Measurements from ENCODE around the gene KDM4B.

DNA sequence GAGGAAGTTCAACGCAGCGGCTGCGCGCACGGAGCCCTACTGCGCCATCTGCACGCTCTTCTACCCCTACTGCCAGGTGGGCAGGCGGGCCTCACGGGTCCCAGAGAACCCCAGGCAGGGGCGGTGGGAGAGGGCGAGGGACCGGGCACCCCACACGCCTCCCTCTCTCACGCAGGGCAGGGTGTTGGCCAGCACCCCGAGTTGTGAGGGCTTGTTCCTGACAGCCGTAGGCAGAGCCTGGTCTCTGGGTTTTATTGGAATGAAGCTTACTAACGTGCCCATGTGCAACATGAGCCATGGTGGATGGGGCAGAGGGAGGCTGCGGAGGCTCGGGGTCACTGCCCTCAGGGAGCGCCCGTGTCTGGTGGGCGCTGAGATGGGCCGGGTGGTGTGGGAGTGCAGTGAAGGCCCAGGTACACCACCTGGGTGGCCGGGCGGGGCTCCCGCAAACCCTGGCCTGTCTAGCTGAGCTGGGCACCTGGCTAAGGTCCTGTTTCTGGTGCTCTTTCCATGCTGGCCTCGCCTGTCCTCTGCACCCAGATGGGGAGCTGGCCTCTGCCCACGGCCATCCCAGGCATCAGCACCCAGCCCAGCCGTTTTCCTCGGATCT is 165.2 kb downstream of the KDM4B start:
- TF ChIP-seq, protein P1, sequence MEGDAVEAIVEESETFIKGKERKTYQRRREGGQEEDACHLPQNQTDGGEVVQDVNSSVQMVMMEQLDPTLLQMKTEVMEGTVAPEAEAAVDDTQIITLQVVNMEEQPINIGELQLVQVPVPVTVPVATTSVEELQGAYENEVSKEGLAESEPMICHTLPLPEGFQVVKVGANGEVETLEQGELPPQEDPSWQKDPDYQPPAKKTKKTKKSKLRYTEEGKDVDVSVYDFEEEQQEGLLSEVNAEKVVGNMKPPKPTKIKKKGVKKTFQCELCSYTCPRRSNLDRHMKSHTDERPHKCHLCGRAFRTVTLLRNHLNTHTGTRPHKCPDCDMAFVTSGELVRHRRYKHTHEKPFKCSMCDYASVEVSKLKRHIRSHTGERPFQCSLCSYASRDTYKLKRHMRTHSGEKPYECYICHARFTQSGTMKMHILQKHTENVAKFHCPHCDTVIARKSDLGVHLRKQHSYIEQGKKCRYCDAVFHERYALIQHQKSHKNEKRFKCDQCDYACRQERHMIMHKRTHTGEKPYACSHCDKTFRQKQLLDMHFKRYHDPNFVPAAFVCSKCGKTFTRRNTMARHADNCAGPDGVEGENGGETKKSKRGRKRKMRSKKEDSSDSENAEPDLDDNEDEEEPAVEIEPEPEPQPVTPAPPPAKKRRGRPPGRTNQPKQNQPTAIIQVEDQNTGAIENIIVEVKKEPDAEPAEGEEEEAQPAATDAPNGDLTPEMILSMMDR (IDR thresholded peaks at IDR 0.05) = no peak
- no peak for TF ChIP-seq POLR2A (IDR thresholded peaks at IDR 0.05)
